ENCODE measurements around the gene WNK2.

GRCh38 chr9:93295456-93296076 lies 111.6 kb downstream of the WNK2 start:
- no peak for TF ChIP-seq CTCF (IDR thresholded peaks at IDR 0.05)
- no peak for TF ChIP-seq POLR2A (IDR thresholded peaks at IDR 0.05; ENCODE audit: low read depth)

All from esophagus muscularis mucosa (tissue), 3 donors.